ENCODE data around the gene PKD1.
"Not testable (repeated sequence)": the region's sequence is repeated elsewhere in the genome, so short reads cannot be mapped to it uniquely, and the experiment has no call there.

GRCh38 chr16:2114225-2114624, 21.5 kb downstream of the PKD1 start:
- TF ChIP-seq, protein P1, sequence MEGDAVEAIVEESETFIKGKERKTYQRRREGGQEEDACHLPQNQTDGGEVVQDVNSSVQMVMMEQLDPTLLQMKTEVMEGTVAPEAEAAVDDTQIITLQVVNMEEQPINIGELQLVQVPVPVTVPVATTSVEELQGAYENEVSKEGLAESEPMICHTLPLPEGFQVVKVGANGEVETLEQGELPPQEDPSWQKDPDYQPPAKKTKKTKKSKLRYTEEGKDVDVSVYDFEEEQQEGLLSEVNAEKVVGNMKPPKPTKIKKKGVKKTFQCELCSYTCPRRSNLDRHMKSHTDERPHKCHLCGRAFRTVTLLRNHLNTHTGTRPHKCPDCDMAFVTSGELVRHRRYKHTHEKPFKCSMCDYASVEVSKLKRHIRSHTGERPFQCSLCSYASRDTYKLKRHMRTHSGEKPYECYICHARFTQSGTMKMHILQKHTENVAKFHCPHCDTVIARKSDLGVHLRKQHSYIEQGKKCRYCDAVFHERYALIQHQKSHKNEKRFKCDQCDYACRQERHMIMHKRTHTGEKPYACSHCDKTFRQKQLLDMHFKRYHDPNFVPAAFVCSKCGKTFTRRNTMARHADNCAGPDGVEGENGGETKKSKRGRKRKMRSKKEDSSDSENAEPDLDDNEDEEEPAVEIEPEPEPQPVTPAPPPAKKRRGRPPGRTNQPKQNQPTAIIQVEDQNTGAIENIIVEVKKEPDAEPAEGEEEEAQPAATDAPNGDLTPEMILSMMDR (IDR thresholded peaks at IDR 0.05) = not testable (repeated sequence)
- not testable (repeated sequence) for TF ChIP-seq POLR2AphosphoS5, POLR2A (IDR thresholded peaks at IDR 0.05)
